Large intestine (tissue), 3 donors: ENCODE measurements around the gene AGXT. TPM values are rescaled to one million over a fixed set of nuclear protein-coding genes. Genes with fewer than 3 reads are reported as not detected.

Experiments used
- DNase-seq, 2 donors: peaks; one replicate each; pipeline versions ENCODE4 v3.0.0 to v3.0.0-alpha.2; 2013
- H3K27ac ChIP-seq: one replicate; pipeline ENCODE4 v1.5.1; 2013; ENCODE audit warnings: low read length
- H3K27me3 ChIP-seq: 2 replicates; pipeline ENCODE4 v1.6.1; 2013; ENCODE audit warnings: low read length; ENCODE audit not compliant: control insufficient read depth, insufficient read depth
- H3K36me3 ChIP-seq: 2 replicates; pipeline ENCODE4 v1.6.1; 2013; ENCODE audit warnings: low read length; ENCODE audit not compliant: control insufficient read depth, insufficient read depth
- H3K4me1 ChIP-seq: one replicate; pipeline ENCODE4 v1.6.1; 2013; ENCODE audit warnings: low read length; ENCODE audit not compliant: control insufficient read depth, insufficient read depth
- H3K4me3 ChIP-seq: one replicate; pipeline ENCODE4 v1.5.1; 2013; ENCODE audit warnings: low read length
- H3K9me3 ChIP-seq: one replicate; pipeline ENCODE4 v1.6.1; 2013; ENCODE audit warnings: mild to moderate bottlenecking, low read depth, low read length, moderate library complexity; ENCODE audit not compliant: control insufficient read depth
- WGBS: methylation state at CpG from one replicate; pipeline ENCODE4 v1.1.5; 2013; ENCODE audit warnings: low lambda C conversion rate; ENCODE audit not compliant: insufficient coverage; 5-methylcytosine and 5-hydroxymethylcytosine counted together
- polyA plus RNA-seq: library from polyadenylated mRNA; unstranded; fragments of 120-200 nt; gene quantifications from one replicate; pipeline ENCODE4 v1.2.1, GENCODE V29; 2013

Gene AGXT
- polyA plus RNA-seq, 1 donor: 0.66 TPM

DNA sequence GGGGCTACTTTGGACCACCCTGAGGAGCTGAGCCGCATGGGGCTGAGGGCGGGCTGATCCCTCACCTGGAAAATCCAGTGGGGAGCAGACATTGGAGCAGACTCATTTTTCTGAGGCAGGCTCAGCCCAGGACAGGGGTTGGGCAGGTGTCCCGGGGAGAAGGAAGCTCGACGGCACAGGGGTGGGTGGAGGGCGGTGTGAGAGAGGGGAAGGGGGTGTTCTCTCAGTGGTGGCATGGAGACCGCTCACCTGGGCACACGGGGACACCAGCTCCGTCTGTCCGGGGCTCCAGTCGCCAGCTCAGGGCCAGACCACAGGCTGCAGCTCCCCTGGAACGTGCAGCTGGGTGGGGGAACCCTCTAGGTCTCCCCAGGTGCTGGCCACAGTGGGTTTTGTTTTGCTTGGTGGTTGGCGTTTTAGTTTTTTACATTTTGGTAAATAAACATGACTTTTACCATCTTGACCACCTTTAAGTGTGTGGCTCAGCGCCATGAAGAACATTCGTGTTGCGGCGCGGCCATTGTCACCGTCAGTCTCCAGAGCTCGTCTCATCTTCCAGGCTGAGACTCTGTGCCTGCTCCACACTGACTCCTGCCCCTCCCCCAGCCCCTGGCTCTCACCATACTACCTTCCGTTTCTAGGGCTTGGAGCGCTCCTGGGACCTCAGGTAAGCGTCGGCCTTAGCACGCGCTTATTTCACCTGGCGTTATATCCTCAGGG, 31.7 kb downstream of the AGXT start:
- Histone ChIP-seq H3K27ac (no peak overlapping the region), H3K4me1 (peaks cover 38% of the 10 kb centered on the region), H3K4me3 (no peak overlapping the region), H3K27me3 (peaks cover under 1% of the 10 kb centered on the region), H3K36me3 (no peaks in the 10 kb centered on the region), H3K9me3 (peaks cover 3% of the 10 kb centered on the region)
- DNase-seq: no peak
- no CpG with 5 or more reads among the region's 27 CpGs for WGBS

DNA sequence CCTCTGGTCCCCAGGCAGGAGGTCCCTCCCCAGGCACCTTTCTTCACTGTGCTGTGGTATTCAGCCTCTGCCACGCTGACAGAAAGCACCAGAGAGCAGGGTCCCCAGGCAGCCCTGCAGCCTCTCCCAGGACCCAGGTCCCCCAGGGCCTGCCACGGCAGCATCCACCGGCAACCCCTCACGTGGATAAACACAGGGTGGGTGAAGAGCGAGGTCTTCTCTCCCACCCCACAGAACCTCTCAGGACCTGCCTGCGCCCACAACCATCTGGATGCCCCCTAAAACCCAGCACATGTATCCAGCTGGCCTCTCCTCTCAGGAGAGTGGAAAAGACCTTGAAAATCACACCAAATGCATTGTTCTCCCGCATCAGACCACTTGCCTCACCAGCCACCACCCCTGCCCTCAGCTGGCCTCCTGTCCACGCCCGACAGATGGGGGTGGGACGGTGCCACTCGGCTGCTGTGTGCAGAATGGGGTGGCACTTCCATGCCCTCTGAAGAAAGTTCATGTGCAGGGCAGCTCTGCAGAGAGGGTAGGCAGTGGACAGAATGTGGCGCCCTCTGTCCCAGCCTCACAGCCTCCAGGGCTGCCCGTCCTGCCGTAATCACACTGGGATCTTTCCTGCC, 33.5 kb downstream of the AGXT start:
- no peak overlapping the region for H3K4me3 ChIP-seq
- H3K4me1 ChIP-seq: peaks cover 25% of the 10 kb centered on the region
- peaks cover 15% of the 10 kb centered on the region for H3K27me3 ChIP-seq
- no peaks in the 10 kb centered on the region for H3K36me3 ChIP-seq
- peaks cover 3% of the 10 kb centered on the region for H3K9me3 ChIP-seq
- DNase-seq: no peak
- no CpG with 5 or more reads among the region's 14 CpGs for WGBS
- no peak overlapping the region for H3K27ac ChIP-seq

DNA sequence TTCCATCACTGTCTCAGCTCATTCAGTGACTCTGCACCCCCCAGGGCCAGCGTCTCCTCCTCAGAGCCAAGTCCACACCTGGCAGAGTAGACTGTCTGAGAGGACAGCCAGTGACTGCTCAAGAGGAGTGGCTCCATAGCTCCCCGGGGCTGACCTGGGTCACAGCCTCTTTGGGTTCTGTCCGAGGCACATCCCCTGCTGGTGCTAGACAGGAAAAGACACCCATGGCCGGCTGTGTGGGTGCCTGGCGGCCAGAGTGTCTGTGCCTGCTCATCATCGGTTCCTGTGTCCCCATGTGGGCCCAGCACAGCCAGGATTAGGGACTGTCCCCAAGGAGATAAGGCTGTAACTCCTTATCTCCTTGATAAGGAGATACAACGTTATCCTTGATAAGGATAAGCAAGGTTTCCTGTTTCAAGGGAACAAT, 34.0 kb downstream of the AGXT start:
- H3K4me3 ChIP-seq: no peak overlapping the region
- no peaks in the 10 kb centered on the region for H3K36me3 ChIP-seq
- H3K4me1 ChIP-seq: peaks cover 20% of the 10 kb centered on the region
- WGBS: no CpG with 5 or more reads among the region's 7 CpGs
- peaks cover 3% of the 10 kb centered on the region for H3K9me3 ChIP-seq
- peaks cover 20% of the 10 kb centered on the region for H3K27me3 ChIP-seq
- no peak overlapping the region for H3K27ac ChIP-seq
- DNase-seq: no peak

GRCh38 chr2:240903191-240904060, 34.8 kb downstream of the AGXT start:
- no CpG with 5 or more reads among the region's 34 CpGs for WGBS
- Histone ChIP-seq H3K36me3 (no peaks in the 10 kb centered on the region), H3K4me3 (no peak overlapping the region), H3K27ac (no peak overlapping the region), H3K4me1 (peaks cover 12% of the 10 kb centered on the region), H3K9me3 (peaks cover 3% of the 10 kb centered on the region), H3K27me3 (peaks cover 20% of the 10 kb centered on the region)
- no peak for DNase-seq

DNA sequence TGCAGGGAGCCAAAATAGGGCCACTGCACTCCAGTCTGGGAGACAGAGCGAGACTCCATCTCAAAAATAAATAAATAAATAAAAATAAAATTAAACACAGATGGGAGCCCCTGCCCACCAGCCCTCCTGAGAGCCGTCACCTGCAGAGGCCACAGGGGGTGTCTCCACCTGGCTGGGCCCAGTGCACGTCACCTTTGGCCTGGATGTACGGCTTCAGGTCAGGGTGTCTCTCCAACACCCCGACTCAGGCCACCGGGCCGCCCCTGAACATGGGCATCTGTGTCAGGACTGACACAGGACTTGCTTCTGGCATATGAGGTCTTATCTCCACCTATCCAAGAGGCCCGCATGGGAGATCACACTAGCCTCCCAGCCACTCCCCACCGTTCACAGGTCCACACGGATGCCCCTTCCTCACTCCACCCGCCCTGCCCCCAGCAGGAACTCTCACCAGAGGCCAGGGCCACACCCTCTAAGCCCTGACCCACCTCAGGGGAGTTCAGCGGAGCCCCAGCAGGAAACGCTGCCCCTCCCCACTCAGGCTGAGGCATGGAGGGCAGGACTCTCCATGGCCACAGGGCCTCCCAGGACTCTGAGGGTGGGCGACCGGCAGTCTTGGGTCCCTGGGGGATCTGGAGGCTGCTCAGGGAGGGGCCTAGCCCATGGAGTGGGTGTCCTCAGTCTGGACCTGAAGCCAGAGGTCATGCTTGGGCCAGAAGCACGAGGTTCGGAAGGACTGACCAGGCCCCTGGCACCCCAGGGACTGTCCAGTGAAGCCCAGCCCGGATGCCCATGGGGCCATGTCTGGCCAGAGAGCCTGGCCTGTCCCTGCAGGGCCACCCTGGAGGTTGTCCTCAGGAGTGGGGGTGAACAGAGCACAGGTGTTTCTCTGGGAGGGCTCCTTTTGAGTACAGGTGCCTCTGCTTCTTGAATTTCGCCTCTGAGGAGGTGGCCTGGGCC, 35.9 kb downstream of the AGXT start:
- Histone ChIP-seq H3K36me3 (no peaks in the 10 kb centered on the region), H3K9me3 (peaks cover 3% of the 10 kb centered on the region), H3K4me3 (no peak overlapping the region), H3K27ac (no peak overlapping the region), H3K27me3 (peaks cover 20% of the 10 kb centered on the region), H3K4me1 (peaks cover 10% of the 10 kb centered on the region)
- no CpG with 5 or more reads among the region's 19 CpGs for WGBS
- DNase-seq: no peak

DNA sequence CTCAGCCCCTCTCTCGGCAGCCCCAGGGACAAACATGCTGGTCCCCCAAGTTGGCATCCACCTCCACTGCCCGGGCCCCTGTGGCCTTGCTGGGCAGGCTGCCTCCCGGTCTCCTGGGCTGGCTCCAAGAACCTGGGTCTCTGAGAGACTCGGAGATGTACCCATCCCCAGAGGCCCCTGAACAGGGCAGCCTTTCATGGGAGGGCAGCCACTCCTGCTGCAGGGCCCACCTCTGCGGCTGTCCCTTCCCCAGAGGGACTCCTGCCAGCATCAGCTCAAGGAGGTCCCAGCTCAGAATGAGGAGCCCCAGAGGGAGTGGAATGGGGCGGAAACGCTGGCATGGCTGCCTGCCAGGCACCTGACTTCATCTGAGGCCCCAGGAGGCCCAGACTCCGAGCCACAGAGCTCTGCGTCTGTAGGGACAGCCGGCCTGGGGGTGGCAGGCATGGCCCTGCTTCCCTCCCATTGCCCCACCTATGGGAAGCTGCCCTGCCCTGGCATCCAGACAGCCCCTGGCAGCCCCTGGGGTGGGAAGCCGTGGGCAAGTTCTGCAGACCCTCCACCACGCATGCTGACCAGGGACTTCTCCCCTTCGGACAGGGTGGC, 36.7 kb downstream of the AGXT start:
- DNase-seq: peak in 1 of 2 donors; percentile 64
- peaks cover 10% of the 10 kb centered on the region for H3K4me1 ChIP-seq
- no peaks in the 10 kb centered on the region for H3K36me3 ChIP-seq
- H3K27me3 ChIP-seq: peaks cover 20% of the 10 kb centered on the region
- no peak overlapping the region for H3K27ac ChIP-seq
- WGBS: no CpG with 5 or more reads among the region's 13 CpGs
- no peak overlapping the region for H3K4me3 ChIP-seq
- H3K9me3 ChIP-seq: peaks cover 3% of the 10 kb centered on the region

- WGBS: no CpG with 5 or more reads among the region's 23 CpGs
- Histone ChIP-seq H3K27ac (no peak within 1 kb of the TSS), H3K4me3 (no peak within 1 kb of the TSS), H3K27me3 (peaks cover 20% of the 10 kb centered on the region), H3K36me3 (no peaks in the 10 kb centered on the region), H3K9me3 (peaks cover under 1% of the 10 kb centered on the region), H3K4me1 (peaks cover 10% of the 10 kb centered on the region)
- DNase-seq: no peak
Measured at GRCh38 chr2:240906141-240906910, 37.7 kb downstream of the AGXT start, which contains the start of gene CROCC2. CROCC2 (plus strand) TSS chr2:240906336; CDS start chr2:240906514, 178 bp downstream.

DNA sequence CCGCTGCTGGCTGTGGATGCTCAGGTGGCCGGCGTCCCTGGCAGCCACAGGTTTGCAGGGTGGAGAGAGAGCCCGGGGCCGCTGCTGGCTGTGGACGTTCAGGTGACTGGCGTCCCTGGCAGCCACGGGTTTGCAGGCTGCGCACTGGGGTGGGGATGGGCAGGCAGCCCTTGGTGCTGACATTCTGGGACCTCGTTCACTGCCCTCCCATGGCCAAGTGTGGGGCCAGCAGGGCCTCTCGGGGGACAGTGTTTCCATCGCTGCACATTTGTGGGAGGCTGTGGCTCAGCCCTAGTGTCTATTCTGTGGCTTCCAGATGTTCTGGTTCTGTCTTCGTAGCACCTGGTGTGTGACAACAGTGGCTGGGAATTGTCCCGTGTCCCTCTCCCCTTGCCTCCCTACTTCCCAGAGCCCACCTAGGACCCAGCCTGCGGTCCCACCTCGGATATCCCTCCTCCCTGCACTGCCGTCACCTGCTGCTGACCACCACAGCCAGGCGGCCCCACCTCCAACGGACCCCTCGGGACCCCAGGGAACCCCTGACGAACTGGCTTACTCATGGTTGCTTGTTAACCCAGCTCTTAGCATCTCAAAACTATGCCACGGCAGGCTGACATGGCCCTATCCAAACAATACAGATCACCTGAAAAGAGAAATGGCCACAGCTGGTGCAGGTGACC, 38.4 kb downstream of the AGXT start:
- no peaks in the 10 kb centered on the region for H3K9me3 ChIP-seq
- no peaks in the 10 kb centered on the region for H3K36me3 ChIP-seq
- H3K27ac ChIP-seq: no peak overlapping the region
- H3K27me3 ChIP-seq: peaks cover 20% of the 10 kb centered on the region
- no peak for DNase-seq
- H3K4me3 ChIP-seq: no peak overlapping the region
- WGBS: no CpG with 5 or more reads among the region's 22 CpGs
- H3K4me1 ChIP-seq: peaks cover 10% of the 10 kb centered on the region
